Measurements from ENCODE around the gene CFAP77. TPM values are rescaled to one million over a fixed set of nuclear protein-coding genes. Genes with fewer than 3 reads are reported as not detected.

The CFAP77 gene
- total and polyA plus RNA-seq, 12 donors, result 0.53 to 4.3 (median 1.3) TPM

DNA sequence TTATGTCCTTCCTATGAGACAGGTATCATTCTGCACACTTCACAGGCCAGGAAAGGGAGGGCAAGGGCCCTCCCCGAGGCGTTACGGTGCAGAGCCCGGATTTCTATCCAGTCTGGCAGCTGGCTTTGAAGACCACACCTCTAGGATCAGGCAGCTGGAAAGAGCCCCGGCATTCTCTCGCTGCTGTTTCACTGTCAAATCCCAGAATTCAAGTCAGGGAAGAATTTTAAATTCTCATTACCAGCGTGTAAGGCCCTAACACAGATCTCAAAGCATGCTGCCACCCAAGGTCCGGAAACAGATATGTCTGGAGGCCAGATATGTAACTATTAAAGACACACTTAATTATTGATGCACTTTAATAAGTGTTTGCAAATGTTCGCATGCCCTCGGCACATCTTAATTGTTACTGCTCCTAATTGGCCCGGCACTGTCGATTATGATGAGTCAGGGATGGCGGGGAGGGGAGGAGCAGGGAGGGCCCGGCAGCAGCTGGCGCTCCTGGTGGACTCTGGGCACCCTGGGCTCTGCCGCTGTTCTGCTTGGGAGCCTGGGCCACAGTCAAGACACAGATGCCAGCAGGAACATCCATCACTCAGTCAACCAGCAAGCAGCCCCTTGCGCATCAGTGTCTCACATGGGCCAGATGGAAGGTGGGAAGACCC, 96.1 kb downstream of the CFAP77 start:
- intact Hi-C loops (cut with DNase I), result loop anchor here in 9 of 10 donors (2.0 to 10.0 kb wide), 10 partner anchors 66 to 466 kb away; partner anchors contain the start of gene CFAP77 (in 3 of the 9)
- peaks cover 0 to 65% (median 36%) of the 10 kb centered on the region in 7 donors for H3K27me3 ChIP-seq
- ATAC-seq, result no peak

DNA sequence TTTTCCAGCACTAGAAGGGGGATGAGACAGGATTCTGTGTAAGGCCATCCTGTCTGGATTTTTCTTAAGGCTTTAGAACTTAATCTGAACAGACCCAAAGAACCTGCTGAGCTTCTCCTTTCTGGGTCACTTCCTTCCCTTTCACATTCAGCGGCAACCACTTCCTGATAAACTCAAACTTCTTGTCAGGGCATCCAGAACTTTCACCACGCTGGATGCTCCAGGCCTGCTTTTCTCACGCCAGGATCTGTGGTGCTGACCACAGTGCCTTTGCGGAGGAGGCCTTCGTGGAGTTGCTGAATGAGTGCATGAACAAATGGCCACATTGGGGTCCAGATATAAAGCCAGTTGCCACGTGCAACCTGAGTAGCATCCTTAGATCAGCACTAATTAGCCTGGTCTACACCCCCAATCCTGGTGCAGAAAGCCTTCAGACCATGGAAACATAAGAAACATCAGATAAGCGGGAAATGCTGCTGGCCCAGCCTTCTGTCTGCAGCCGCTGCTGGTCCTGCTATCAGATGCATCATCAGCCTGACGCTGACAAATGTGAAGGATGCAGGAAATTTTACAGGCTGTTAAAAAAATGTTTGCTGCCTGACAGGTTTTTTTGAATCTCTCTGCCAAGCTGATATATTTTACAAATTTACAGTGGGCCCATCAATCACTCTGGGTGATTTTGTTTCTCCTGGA, 97.1 kb downstream of the CFAP77 start:
- H3K27me3 ChIP-seq, result peaks cover 0 to 61% (median 37%) of the 10 kb centered on the region in 7 donors
- no peak overlapping the region for H3K27ac ChIP-seq
- intact Hi-C loops (cut with DNase I), result loop anchor here (1.0 to 10.0 kb wide), 12 partner anchors 65 to 465 kb away; partner anchors contain the start of gene CFAP77 (in 3 of the 10)
- whole genome bisulfite sequencing, 2 donors, result 60 to 63% methylated on average over 9 of the region's 9 CpGs
- DNase-seq, result no peak
- peaks cover 0 to 11% (median 0%) of the 10 kb centered on the region in 9 donors for H3K4me1 ChIP-seq
- ATAC-seq, result no peak
- no peaks in the 10 kb centered on the region for H3K36me3 ChIP-seq
- no peaks in the 10 kb centered on the region for H3K9me3 ChIP-seq
- TF ChIP-seq, protein P1, sequence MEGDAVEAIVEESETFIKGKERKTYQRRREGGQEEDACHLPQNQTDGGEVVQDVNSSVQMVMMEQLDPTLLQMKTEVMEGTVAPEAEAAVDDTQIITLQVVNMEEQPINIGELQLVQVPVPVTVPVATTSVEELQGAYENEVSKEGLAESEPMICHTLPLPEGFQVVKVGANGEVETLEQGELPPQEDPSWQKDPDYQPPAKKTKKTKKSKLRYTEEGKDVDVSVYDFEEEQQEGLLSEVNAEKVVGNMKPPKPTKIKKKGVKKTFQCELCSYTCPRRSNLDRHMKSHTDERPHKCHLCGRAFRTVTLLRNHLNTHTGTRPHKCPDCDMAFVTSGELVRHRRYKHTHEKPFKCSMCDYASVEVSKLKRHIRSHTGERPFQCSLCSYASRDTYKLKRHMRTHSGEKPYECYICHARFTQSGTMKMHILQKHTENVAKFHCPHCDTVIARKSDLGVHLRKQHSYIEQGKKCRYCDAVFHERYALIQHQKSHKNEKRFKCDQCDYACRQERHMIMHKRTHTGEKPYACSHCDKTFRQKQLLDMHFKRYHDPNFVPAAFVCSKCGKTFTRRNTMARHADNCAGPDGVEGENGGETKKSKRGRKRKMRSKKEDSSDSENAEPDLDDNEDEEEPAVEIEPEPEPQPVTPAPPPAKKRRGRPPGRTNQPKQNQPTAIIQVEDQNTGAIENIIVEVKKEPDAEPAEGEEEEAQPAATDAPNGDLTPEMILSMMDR (IDR thresholded peaks at IDR 0.05), result no peak
- H3K4me3 ChIP-seq, result no peak overlapping the region

More for the DNA sequence above, 96.1 kb downstream of the CFAP77 start:
- H3K27ac ChIP-seq, result no peak overlapping the region
- H3K9me3 ChIP-seq, result no peaks in the 10 kb centered on the region
- TF ChIP-seq, protein P1 (IDR thresholded peaks at IDR 0.05), result no peak
- H3K4me3 ChIP-seq, result no peak overlapping the region
- no peak for DNase-seq
- peaks cover 0 to 11% (median 0%) of the 10 kb centered on the region in 9 donors for H3K4me1 ChIP-seq
- no peaks in the 10 kb centered on the region for H3K36me3 ChIP-seq
- 77 to 86% methylated on average over 17 of the region's 17 CpGs for WGBS, 2 donors

DNA sequence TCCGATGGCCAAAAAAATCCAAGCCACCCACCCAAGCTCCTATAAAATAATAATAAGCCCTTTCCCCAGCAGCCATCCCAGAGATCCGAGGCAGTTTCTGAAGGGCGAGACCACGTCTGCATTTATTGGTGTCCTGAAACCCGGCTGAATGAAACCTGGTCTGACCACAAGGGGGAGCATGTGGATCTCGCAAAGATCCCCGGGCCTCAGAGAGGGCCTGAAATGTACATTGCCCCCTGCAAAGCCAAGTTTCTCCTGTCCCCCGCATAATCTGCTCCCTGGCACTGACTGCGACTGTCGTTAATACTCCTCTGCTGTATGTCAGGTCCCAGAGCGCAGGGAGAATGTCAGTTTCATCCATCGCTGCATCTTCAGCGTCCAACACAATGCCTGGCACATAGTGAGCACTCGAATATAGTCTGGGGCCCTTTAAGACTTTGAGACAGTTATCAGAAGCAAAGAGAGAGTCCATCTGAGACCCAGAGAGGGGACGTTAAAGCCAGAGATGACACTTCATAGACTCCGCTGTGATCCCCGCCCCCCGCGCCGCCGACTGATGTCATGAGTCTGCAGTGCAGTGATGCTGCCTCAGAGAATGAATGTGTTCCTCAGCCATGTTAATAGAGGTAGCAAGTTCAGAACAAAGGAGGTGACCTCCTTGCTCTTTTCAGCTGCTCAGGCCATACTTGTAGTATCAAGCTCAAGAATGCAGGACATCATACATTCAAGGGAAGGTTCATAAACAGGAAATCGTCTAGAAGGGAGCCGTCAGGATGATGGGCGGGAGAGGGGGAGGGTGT, 97.9 kb downstream of the CFAP77 start:
- WGBS, 2 donors, result 44 to 46% methylated on average over 24 of the region's 24 CpGs
- H3K27me3 ChIP-seq, result peaks cover 0 to 59% (median 31%) of the 10 kb centered on the region in 7 donors
- H3K9me3 ChIP-seq, result no peaks in the 10 kb centered on the region
- no peak overlapping the region for H3K4me3 ChIP-seq
- H3K36me3 ChIP-seq, result no peaks in the 10 kb centered on the region
- TF ChIP-seq, protein P1 (IDR thresholded peaks at IDR 0.05), result peak; percentile 57 to 87 (median 77)
- peaks cover 0 to 11% (median 0%) of the 10 kb centered on the region in 9 donors for H3K4me1 ChIP-seq
- ATAC-seq (peak in 6 of 8 donors; percentile 43 to 76 (median 62)), DNase-seq (peak; percentile 37 to 62)
- no peak overlapping the region for H3K27ac ChIP-seq
- intact Hi-C loops (cut with DNase I), result loop anchor here (1.0 to 10.0 kb wide), 13 partner anchors 63 to 464 kb away; partner anchors contain the start of gene CFAP77 (in 3 of the 10)

Data from heart right ventricle (tissue), 16 donors.